ENCODE results near the gene OSBPL6. TPM values are rescaled to one million over a fixed set of nuclear protein-coding genes. Genes with fewer than 3 reads are reported as not detected.

OSBPL6 gene
- polyA plus RNA-seq, 1 donor from 2014 or later: 12.8 TPM

- Histone ChIP-seq H3K36me3 (ENCODE audit: insufficient read depth, low read length) (no peaks in the 10 kb centered on the region), H3K79me2 (replicated peaks; ENCODE audit: insufficient read depth, low read length) (no peaks in the 10 kb centered on the region), H3K4me2 (ENCODE audit: low read length) (no peak overlapping the region), H3K9me3 (ENCODE audit: low read length) (no peaks in the 10 kb centered on the region), H4K20me1 (ENCODE audit: insufficient read depth) (no peaks in the 10 kb centered on the region), H3K4me3 (ENCODE audit: low read length) (no peak overlapping the region), H3F3A (ENCODE audit: insufficient read depth, low read length, poor library complexity, severe bottlenecking) (no peaks in the 10 kb centered on the region), H3K9ac (ENCODE audit: low read length) (no peak overlapping the region), H3K27me3 (ENCODE audit: insufficient read depth, low read depth, low read length) (no peaks in the 10 kb centered on the region), H3K27ac (ENCODE audit: low read length) (no peak overlapping the region), H3K9me2 (ENCODE audit: insufficient read depth, low read length) (no peaks in the 10 kb centered on the region), H2AFZ (ENCODE audit: low read depth, low read length) (no peak overlapping the region)
- TF ChIP-seq POLR2AphosphoS5 (IDR thresholded peaks at IDR 0.05) (no peak), CTCF (IDR thresholded peaks at IDR 0.05; ENCODE audit: poor library complexity, severe bottlenecking) (no peak), EP300 (conservative IDR thresholded peaks at IDR 0.05; ENCODE audit: poor library complexity, severe bottlenecking) (no peak), REST (IDR thresholded peaks at IDR 0.05; ENCODE audit: borderline replicate concordance) (no peak), TAF1 (IDR thresholded peaks at IDR 0.05; ENCODE audit: low read depth) (no peak), MXI1 (conservative IDR thresholded peaks at IDR 0.05; ENCODE audit: poor library complexity, severe bottlenecking) (no peak), SMC3 (conservative IDR thresholded peaks at IDR 0.05; ENCODE audit: poor library complexity) (no peak), RAD21 (conservative IDR thresholded peaks at IDR 0.05) (no peak), EZH2 (IDR thresholded peaks at IDR 0.05; ENCODE audit: borderline replicate concordance, insufficient read depth, low read length, poor library complexity, severe bottlenecking) (no peak)
Observed at GRCh38 chr2:178270338-178270737, 76.0 kb downstream of the OSBPL6 start.

GRCh38 chr2:178271094-178271493 is 76.8 kb downstream of the OSBPL6 start:
- Histone ChIP-seq H3K79me2 (replicated peaks; ENCODE audit: insufficient read depth, low read length) (no peaks in the 10 kb centered on the region), H3K4me3 (ENCODE audit: low read length) (no peak overlapping the region), H4K20me1 (ENCODE audit: insufficient read depth) (no peaks in the 10 kb centered on the region), H3K36me3 (ENCODE audit: insufficient read depth, low read length) (no peaks in the 10 kb centered on the region), H3K27me3 (ENCODE audit: insufficient read depth, low read depth, low read length) (no peaks in the 10 kb centered on the region), H3K27ac (ENCODE audit: low read length) (no peak overlapping the region), H3K4me2 (ENCODE audit: low read length) (no peak overlapping the region), H3K9ac (ENCODE audit: low read length) (no peak overlapping the region), H2AFZ (ENCODE audit: low read depth, low read length) (no peak overlapping the region), H3F3A (ENCODE audit: insufficient read depth, low read length, poor library complexity, severe bottlenecking) (no peaks in the 10 kb centered on the region), H3K9me3 (ENCODE audit: low read length) (no peaks in the 10 kb centered on the region), H3K9me2 (ENCODE audit: insufficient read depth, low read length) (no peaks in the 10 kb centered on the region)
- TF ChIP-seq EP300 (conservative IDR thresholded peaks at IDR 0.05; ENCODE audit: poor library complexity, severe bottlenecking): no peak
- TF ChIP-seq POLR2AphosphoS5 (IDR thresholded peaks at IDR 0.05): no peak
- no peak for TF ChIP-seq MXI1 (conservative IDR thresholded peaks at IDR 0.05; ENCODE audit: poor library complexity, severe bottlenecking)
- no peak for TF ChIP-seq EZH2 (IDR thresholded peaks at IDR 0.05; ENCODE audit: borderline replicate concordance, insufficient read depth, low read length, poor library complexity, severe bottlenecking)
- no peak for TF ChIP-seq SMC3 (conservative IDR thresholded peaks at IDR 0.05; ENCODE audit: poor library complexity)
- no peak for TF ChIP-seq CTCF (IDR thresholded peaks at IDR 0.05; ENCODE audit: poor library complexity, severe bottlenecking)
- no peak for TF ChIP-seq TAF1 (IDR thresholded peaks at IDR 0.05; ENCODE audit: low read depth)
- no peak for TF ChIP-seq RAD21 (conservative IDR thresholded peaks at IDR 0.05)
- TF ChIP-seq REST (IDR thresholded peaks at IDR 0.05; ENCODE audit: borderline replicate concordance): no peak
